ENCODE data around the gene TEX52. TPM values are rescaled to one million over a fixed set of nuclear protein-coding genes. Genes with fewer than 3 reads are reported as not detected.
"Not testable (repeated sequence)": the region's sequence is repeated elsewhere in the genome, so short reads cannot be mapped to it uniquely, and the experiment has no call there.

The TEX52 gene
- total RNA-seq, 1 donor from 2014 or later: 11.3 TPM

GRCh38 chr12:2868986-2869632, 12.3 kb upstream of the TEX52 start:
- DNase-seq (ENCODE audit: low spot score): not testable (repeated sequence)

- no peak for DNase-seq (ENCODE audit: low spot score)
Observed at GRCh38 chr12:2864198-2864597, 7.4 kb upstream of the TEX52 start.

GRCh38 chr12:2863402-2863801, 6.6 kb upstream of the TEX52 start:
- not testable (repeated sequence) for DNase-seq (ENCODE audit: low spot score)

- DNase-seq (ENCODE audit: low spot score): no peak
Observed at GRCh38 chr12:2862876-2863275, 6.0 kb upstream of the TEX52 start.

- no peak for DNase-seq (ENCODE audit: low spot score)
Observed at GRCh38 chr12:2860170-2860569, 3.3 kb upstream of the TEX52 start.

- no peak for DNase-seq (ENCODE audit: low spot score)
Observed at GRCh38 chr12:2858944-2859421, 2.1 kb upstream of the TEX52 start.

GRCh38 chr12:2858334-2858733, 1.5 kb upstream of the TEX52 start:
- DNase-seq (ENCODE audit: low spot score): no peak

GRCh38 chr12:2857576-2857975, 737 bp upstream of the TEX52 start:
- no peak for DNase-seq (ENCODE audit: low spot score)

GRCh38 chr12:2856051-2856450, 788 bp downstream of the TEX52 start:
- no peak for DNase-seq (ENCODE audit: low spot score)

GRCh38 chr12:2855546-2855945, 1.3 kb downstream of the TEX52 start:
- DNase-seq (ENCODE audit: low spot score): no peak

GRCh38 chr12:2854669-2855453, 2.0 kb downstream of the TEX52 start:
- DNase-seq (ENCODE audit: low spot score): no peak

GRCh38 chr12:2853626-2854025, 3.2 kb downstream of the TEX52 start:
- DNase-seq (ENCODE audit: low spot score): peak; percentile 87

GRCh38 chr12:2851931-2852330, 4.9 kb downstream of the TEX52 start:
- DNase-seq (ENCODE audit: low spot score): no peak

GRCh38 chr12:2845280-2845679, 11.6 kb downstream of the TEX52 start:
- peak; percentile 63 for DNase-seq (ENCODE audit: low spot score)

GRCh38 chr12:2844786-2845185, 12.1 kb downstream of the TEX52 start:
- no peak for DNase-seq (ENCODE audit: low spot score)

GRCh38 chr12:2842948-2843347, 13.9 kb downstream of the TEX52 start:
- DNase-seq (ENCODE audit: low spot score): no peak

GRCh38 chr12:2841056-2841650, 15.7 kb downstream of the TEX52 start:
- no peak for DNase-seq (ENCODE audit: low spot score)

GRCh38 chr12:2836574-2836973, 20.3 kb downstream of the TEX52 start:
- DNase-seq (ENCODE audit: low spot score): no peak

GRCh38 chr12:2835691-2836403, 21.0 kb downstream of the TEX52 start:
- no peak for DNase-seq (ENCODE audit: low spot score)

GRCh38 chr12:2834581-2835491, 22.0 kb downstream of the TEX52 start, which contains the start of gene NRIP2:
Gene NRIP2, minus strand, starts transcription at chr12:2835035. Its CDS starts 52 bp downstream, at chr12:2834983.
- DNase-seq (ENCODE audit: low spot score): peak; percentile 81

- no peak for DNase-seq (ENCODE audit: low spot score)
Observed at GRCh38 chr12:2833810-2834209, 23.0 kb downstream of the TEX52 start.
